ENCODE measurements around the gene OXLD1.
"Not testable (repeated sequence)": the region's sequence is repeated elsewhere in the genome, so short reads cannot be mapped to it uniquely, and the experiment has no call there.

The OXLD1 gene

DNA sequence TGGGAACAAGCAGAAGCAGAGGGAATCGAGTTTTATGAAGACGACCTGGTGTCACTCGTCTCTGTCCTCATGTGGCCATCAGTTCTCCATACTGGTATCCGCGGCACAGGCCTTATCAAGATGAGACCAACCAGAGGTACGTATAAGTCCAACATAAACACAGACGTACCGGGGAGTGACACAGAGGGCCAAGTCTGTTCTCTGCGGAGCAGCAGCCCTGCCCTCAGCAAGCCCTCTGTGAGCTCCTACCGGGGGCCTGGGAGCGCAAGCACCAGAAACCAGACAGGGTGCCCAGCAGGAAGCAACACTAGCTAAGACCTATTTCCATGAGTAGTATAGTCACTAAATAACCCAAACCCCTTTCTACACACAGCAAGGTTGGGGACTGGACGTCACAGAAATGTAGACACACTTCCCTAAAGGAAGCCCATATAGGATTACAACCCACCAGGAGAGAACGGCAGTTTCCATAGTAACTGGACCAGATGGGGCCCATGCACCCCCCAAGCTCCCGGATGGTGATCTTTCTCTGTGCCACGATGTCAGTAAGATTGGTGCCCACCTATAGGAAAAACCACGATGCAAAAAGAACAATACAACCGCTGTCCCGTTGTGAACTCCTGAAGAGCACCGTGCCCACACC is 16.3 kb upstream of the OXLD1 start:
- no peak for DNase-seq

DNA sequence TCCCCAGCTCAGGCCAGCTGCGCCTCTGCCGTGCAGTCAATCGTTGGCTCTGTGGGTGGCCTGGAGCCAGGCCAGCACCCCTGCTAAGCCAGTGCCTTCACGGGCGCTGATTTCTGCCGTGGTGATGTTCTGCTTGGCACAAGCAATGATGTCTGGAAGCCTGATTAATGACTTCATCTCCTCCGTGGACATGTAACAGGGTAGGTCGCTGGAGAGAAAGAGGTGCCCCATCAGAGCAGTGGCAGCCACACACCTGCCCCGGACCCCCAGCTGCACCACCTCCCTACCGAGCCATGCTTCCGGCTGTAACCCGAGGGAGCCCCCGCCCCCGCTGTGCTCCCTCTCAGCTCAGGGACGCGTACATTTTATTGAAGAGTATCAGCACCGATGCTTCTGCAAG is 15.3 kb upstream of the OXLD1 start:
- no peak for DNase-seq

DNA sequence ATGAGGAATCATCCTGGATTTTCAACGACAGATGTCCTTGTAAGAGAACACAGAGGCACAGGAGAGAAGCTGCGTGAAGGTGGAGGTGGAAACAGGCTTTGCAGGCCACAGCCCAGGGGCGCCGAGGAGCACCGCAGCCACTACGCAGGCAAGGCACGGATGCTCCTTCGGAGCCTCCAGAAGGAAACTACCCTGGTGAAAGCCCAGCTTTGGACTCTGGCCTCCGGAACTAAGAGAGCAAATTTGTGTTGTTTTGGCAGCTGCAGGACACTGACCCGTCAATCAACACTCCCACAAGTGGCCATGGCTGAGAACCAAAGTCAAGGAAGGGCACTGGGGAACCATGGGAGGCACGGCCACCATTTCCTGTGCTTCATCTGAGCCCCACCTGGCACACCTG is 13.7 kb upstream of the OXLD1 start:
- DNase-seq = no peak

DNA sequence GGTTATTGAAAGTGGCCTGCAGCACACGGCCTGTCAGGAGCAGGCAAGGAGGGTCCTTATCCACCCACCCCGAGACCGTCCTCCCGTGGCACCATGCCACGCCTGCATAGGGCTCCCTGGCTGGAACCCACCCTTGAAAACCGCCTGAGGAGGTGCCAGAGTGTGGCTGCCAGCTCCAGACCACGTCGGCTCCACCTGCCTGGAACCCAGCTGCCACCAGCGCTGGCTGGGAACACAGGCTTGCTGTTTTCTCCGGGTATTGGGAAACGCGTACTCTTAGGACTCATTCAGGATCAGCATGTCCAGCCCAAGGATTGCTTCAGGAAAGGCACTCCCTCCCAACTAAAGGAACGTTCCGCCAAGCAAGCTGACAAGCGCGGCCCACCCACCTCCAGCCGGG is 10.5 kb upstream of the OXLD1 start:
- no peak for DNase-seq

DNA sequence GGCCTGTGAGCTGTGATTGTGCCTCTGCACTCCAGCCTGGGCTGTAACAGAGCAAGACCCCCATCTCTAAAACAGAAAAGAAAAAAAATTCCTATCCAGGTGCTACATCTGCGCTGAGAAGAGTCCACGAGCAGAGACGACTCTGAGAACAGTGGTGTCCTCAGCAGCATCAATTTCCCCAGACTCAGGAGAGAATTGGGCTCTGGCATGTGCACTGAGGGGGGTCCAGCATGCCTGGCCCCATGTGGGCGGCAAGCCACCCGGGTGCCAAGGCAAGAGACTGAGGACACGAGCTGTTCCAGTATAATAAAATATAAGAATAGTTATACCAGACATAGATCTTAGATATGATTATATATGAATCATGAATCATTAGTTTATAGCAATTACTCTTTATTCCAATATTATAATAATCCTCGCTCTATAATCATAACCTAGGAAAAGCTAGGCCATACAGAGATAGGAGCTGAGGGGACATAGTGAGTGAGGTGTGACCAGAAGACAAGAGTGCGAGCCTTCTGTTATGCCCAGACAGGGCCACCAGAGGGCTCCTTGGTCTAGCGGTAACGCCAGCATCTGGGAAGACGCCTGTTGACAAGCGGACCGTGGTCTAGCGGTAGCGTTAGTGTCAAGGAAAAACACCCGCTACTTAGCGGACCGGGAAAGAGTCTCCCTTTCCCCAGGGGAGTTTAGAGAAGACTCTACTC is 9.3 kb upstream of the OXLD1 start:
- not testable (repeated sequence) for DNase-seq

DNA sequence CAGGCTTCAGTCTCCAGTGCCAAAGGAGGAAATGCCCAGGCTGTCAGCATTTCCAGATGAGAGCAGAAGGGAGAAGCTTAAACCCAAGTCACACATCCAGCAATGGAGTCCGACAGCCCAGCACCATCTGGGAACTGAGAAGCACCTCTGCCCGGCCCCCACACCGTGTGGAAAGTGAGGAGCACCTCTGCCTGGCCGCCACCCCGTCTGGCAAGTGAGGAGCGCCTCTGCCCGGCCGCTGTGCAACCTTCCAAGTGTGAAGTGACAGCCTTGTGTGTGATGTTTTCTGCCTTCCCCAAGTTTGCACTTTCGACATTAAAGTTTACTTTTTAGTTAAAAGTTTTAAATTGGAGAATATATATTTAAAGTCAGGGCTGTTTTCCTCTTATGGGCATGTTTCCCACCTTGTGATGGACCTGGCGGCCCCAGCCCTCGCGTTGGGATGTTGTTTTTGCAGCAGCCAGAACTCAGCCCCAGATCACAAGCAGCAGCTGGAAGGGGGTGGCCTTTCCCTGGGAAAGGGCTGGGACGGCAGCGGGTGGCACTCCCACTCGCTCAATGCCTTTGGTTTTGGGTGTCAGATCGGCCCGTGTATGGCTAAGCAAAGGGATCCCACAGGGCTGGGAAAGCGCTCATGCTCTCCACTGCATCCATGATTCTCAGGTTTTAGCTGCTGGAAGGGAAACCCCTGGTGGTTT is 7.3 kb upstream of the OXLD1 start:
- no peak for DNase-seq

DNA sequence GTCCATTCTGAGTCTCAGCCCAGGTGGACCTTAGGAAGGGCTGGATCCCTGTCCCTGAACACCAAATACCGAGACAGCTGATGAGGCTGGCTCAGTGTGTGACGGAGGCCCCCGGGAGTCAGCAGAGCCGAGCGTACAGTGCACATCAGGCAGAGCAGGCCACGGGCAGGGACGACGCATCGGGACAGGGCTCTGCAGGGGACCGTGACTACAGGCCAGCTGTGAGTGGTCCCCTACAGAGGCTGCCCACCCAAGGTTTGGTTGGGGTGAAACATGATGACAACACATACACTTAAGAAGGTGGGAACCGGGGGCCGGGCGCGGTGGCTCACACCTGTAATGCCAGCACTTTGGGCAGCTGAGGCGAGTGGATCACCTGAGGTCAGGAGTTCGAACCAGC is 6.5 kb upstream of the OXLD1 start:
- no peak for DNase-seq

DNA sequence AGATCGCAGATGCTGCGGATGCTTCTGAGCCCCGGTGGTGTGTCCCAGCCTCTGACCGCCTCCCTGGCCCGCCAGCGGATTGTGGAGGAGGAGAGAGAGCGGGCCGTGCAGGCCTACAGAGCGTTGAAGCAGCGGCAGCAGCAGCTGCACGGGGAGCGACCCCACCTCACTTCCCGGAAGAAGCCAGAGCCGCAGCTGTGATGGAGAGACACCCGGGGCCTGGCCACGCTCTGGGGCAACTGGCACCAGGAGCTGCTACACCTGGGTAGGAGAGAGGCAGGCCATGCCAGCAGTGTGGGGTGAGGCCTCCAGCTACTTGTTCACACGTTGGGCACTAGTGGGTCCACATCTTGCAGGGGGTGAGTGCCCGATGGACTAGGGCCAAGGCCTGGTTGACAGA is 6.1 kb upstream of the OXLD1 start:
- no peak for DNase-seq

DNA sequence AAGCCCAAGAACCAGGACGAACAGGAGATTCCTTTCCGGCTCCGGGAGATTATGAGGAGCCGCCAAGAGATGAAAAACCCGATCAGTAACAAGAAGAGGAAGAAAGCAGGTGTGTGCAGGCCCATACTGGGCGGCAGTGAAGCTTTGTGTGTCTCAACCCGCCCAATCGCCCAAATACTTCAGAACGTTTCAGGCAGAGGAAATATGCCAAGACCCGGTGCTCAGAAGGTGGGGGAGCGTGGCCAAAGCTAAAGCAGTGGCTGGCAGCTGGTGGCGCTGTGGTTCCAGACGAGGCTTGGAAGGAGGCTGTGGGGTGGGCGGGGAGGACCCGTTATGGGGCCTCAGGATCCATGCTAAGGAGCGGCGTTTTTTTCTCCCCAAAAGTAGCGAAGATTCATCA is 1.3 kb upstream of the OXLD1 start:
- DNase-seq = no peak

DNA sequence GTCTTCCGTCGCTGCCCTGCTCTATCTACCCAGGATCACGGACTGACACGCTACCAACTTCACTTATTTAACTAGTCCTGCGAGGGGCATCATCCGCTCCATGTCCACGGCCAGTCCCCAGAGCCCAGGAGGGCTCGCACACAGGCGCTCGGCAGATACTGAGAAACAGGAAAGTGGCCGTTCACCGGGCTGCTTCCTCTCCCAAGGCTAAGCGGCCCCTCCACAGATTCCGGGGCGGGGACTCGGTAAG is 388 bp downstream of the OXLD1 start:
- DNase-seq = no peak

DNA sequence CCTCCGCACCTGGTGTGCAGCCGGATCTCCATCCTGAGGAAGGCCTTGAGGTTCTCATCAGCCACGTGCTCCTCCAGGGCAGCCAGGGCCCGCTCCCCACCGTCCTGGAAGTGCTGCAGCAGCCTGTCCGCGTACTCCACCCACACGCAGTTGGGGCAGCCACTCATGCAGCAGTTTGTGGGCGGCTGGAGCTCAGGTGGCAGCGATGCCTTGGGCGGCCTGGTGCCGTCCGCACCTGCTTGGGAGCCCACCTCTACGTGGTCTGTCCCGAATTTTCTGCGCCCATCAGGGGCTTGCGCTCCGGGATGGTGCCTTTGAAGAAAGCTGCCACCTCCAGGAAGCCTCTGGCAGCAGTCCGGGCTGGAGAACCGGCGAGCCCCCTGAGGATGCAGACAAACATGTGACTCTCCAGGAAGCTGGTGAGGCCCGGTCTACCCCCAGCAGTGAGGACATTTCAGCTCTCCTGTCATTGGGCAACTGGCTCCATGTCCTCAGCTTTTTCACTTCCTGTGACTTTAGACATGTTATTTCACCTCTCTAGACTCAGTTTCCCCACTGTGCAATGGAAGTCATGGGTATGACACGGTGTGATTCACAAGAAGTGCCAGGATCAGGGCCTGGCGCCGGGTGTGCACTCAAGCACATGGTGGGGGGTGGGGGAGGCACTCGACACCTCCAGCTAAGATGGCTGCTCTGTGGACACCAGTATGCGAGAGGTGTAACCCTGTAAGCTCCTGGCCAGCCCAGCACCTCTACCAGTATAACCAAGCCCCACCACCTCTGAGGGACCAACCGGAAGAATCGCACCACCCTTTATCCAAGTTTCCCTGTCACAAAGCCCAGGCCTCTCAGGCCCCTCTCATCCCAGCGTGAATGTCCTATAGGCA is 957 bp downstream of the OXLD1 start:
- DNase-seq = no peak

DNA sequence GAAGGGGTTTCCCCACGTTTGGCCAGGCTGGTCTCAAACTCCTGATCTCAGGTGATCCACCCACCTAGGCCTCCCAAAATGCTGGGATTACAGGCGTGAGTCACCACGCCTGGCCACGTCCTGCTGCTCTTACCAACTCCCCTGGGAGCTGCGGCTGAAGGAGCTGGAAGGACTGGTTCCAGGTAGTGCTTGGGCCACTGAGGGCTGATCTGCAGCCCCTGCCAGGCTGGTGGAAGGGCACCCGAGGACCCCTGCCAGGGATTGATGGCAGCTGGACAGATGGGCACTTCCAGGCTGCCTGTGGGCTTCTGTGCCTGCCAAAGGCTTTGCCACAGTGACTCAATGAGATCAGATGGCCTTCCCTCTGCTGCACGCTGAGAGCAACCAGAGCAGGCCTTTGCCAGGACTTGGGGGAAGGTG is 2.3 kb downstream of the OXLD1 start:
- no peak for DNase-seq

DNA sequence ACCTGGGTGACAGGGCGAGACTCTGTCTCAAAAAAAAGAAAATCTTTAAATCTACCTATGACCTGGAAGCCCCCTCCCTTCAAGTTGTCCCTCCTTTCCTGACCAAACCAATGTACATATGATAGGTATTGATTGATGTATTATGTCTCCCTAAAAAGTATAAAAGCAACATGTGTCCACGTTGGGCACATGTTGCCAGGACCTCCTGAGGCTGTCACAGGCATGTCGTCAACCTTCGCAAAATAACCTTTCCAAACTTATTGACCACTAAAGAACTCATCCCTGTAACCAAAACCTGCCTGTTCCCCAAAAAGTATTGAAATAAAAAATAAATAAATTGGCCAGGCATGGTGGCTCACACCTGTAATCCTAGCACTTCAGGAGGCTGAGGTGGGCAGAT is 4.4 kb downstream of the OXLD1 start:
- no peak for DNase-seq

DNA sequence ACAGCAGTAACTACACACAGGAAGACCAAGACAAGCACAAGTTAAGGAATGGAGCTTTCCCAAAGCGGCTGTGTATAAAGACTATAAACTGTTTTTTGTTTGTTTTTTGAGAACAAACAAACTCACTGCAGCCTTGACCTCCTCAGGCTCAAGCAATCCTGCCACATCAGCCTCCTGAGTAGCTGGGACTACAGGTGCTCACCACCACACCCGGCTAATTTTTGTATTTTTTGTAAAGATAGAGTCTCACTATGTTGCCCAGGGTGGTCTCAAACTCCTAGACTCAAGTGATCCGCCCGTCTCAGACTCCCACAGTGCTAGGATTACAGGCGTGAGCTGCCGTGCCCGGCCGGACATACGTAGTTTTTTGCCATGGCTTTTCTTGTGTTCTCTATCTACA is 6.0 kb downstream of the OXLD1 start:
- no peak for DNase-seq

DNA sequence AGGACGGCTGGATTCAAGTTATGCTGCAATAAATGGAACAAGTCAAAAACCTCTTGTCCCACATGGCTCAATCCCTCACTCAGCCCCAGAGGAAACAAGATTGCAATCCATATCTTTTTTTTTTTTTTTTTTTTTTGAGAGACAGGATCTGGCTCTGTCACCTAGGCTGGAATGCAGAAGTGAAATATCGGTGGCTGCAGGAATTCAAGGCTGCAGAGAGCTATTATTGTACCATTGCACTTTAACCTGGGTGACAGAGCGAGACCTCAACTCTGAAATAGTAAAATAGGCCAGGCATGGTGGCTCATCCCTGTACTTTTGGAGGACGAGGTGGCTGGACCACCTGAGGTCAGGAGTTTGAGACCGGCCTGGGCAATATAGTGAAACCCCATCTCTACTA is 7.4 kb downstream of the OXLD1 start:
- DNase-seq = no peak

DNA sequence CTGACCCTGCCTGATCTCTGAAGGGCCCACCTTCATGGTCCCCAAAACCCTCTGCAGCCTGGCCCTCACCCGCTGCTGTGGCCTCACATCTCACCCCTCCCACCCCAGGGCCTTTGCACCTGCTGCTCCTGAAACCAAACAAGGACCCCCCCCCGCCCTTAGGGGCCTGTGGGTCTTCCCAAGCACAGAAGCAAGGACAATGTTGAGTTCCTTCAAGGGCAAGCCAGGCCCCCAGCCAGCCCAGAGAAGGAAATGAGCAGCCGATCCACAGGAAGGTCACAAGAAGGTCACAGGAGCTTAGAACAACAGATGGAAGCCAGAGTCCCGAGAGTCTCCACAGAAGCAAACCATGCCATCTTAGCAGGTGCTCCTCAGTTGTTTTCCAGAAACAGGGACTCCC is 9.6 kb downstream of the OXLD1 start:
- DNase-seq = no peak

DNA sequence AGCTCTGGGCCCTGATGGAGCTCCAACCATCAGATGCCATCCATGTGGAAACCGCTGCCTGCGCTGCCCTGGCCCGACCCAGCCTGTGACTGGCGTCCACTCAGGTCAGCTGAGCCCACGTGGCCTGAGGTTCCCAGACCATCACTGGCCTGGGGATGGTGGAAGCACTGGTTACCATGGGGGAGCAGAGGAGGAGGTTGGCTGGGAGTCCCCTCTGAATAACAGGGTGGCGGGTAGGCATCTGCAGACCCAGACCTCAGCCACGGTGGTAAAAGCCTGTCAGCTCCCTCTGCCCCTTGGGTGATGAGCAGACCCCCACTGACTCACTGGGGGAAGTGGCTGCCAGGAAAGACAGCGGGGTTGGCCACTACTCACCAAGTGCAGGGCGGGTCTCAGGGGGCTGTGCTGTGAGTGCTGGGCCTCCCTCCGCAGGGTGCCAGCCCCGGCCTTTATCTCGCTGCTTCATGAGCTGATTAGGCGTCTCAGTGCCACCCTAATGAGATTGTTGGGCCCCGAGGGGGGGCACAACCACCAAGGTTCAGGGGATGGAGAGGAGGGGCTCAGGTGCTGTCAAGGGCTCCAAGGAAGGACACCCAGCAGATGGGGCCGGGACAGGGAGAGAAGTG is 10.2 kb downstream of the OXLD1 start, which contains the start of gene PDE6G:
PDE6G (minus strand) TSS at position 425 of the 626 bp plus-strand sequence. CDS start 3,237 bp downstream, outside the sequence.
- DNase-seq = no peak

DNA sequence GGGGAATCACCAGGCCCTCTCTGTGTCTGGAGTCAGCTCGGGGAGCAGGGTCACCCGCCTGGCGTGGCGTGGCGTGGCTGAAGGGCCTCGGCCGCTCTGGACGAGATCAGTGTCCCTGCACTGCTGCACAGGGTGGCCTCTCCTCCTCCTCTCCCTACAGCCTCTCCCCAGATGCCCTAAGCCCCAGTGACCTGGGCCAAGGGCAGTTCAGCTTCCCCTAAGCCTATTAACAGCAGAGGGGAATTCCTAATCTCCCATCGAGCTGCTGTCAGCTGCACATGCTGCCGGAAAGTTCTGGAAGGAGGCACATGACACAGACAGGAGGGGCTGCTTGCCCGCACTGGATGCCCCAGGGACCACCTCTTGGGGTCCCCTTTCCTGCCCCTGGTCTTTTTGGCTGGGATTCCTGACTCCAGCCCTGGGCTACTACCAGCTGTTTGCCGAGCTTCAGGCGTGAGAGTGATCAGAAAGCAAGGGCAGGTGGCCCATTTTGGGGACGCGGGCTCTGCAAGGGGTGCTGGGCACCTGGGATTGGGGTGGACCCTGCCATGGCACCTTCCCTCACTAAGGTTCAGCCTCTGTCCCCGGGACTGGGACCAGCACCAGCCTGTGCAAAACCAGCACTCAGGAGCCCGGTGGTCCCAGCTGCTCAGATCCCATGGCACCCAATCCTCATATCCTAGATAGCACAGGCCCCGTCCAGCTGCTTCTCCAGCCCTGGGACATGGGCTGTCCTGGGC is 10.9 kb downstream of the OXLD1 start:
- no peak for DNase-seq

DNA sequence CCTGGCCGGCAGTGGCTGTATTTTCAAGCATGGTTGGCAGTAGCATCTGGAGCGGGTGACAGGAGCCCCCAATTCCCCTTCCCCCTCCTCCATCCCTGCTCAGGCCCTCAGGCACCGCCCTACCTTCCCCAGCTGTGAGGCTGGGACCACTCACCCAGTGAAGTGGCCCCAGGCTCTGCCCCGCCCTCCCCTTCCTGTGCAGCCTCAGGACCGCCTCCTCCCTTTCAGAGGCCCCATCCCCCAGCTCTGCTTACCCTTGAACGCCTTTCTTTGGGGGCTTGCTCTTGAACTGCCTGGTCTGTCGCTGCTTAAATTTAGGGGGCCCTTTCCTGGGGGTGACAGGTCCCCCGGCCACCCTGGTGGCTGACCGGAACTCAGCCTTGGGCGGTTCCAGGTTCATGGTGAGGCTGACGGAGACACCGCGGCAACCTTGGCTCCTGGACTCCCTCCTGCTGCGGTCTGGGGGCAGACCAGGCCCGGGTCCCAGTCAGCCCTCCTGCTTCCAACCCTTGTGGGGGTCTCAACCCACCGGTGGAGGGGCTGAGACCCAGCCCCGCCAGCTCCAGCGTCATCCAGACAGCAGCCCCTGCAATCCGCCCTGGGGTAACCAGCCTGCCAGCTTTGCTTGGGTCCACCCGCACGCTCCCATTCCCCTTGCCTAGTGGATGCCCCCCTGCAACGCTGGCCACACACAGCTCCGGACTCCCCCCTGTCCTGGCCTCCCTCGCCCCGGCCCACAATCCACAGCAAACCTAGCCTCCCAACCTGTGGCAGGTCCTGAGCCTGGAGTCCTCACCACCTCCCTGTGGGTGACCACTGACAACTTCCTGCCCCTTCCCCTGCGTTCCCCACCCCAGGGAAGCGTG is 13.3 kb downstream of the OXLD1 start:
- DNase-seq = no peak

DNA sequence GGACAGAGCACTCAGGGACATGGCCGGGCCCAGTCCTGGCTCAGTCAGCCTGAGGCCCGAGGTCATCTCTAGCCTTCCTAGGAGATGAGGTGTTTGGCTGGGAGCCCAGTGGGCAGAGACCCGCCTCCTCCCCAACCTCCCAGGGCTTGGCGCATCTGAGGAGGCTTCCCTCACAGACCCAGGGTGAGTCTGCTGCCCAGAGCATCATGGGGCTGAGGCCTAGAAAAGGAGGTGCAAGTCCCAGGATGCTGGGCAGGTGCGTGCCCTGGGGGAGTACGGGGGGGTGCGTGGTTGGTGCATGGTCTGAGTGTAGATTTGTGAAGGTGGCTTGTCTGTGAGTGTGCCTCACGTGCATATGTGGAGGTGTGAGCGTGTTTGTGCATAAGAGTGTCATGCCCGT is 14.7 kb downstream of the OXLD1 start:
- no peak for DNase-seq

DNA sequence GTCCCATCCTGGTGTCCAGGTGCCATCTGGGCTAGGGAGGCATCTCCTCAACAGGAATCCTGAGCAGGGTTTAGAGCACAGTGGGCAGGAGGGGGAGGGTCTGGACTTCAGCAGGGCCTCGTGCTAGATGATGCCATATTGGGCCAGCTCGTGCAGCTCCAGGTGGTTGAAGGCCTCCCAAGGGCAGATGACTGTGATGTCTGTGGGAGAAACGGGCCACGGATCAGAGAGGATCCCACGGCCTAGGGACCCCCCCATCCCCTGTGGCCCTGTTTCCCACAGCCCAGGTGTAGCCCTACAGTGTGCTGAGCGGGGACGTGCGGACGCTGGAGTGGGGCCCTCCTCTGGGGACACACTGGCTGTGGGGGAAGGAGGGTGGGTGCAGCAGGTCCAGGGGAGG is 15.5 kb downstream of the OXLD1 start:
- no peak for DNase-seq
